ENCODE data around the gene FKBP1A. TPM values are rescaled to one million over a fixed set of nuclear protein-coding genes. Genes with fewer than 3 reads are reported as not detected.

FKBP1A gene
- polyA plus RNA-seq, 1 of the 3 experiments (the other 2 are of a cell fraction): 362 TPM

DNA sequence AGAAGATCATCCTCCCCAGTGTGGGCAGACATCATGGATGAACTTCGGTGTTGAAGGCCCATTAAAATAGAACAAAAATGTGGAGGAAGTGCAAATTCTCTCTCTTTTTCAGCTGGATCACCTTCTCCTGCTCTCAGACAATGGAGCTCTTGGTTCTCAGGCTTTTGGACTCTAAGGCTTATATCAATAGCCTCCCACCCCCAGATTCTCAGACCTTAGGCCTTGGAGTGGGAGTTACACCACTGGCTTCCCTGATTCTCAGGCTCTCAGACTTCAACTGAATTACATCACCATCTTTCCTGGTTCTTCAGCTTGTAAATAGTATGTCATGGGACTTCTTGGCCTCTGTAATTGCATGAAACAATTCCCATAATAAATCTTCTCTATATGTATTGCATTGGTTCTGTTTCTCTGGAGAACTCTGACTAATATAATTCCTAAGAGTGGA, 37.2 kb upstream of the FKBP1A start:
- no peaks in the 10 kb centered on the region for H3K36me3 ChIP-seq (replicated peaks in 1 of 2; ENCODE audit: control insufficient read depth in 1 of 2, insufficient read depth in 2 of 2, low read length in 1 of 2)
- no peaks in the 10 kb centered on the region for H4K20me1 ChIP-seq (ENCODE audit: insufficient read depth)
- TF ChIP-seq FOXJ3 (CRISPR knock-in tag; IDR thresholded peaks at IDR 0.05): no peak
- TF ChIP-seq EZH2phosphoT487 (IDR thresholded peaks at IDR 0.05; ENCODE audit: borderline replicate concordance, low read depth): no peak
- no peak for TF ChIP-seq YY1 (IDR thresholded peaks at IDR 0.05; ENCODE audit: low read depth)
- no peak for TF ChIP-seq IRF3 (IDR thresholded peaks at IDR 0.05; ENCODE audit: low read depth, low read length)
- TF ChIP-seq RCOR1 (IDR thresholded peaks at IDR 0.05; ENCODE audit: low read length): no peak
- no peak for TF ChIP-seq PBX3 (IDR thresholded peaks at IDR 0.05)
- TF ChIP-seq, protein P1, sequence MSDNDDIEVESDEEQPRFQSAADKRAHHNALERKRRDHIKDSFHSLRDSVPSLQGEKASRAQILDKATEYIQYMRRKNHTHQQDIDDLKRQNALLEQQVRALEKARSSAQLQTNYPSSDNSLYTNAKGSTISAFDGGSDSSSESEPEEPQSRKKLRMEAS (IDR thresholded peaks at IDR 0.05; ENCODE audit: low read depth): no peak
- TF ChIP-seq CHD2 (IDR thresholded peaks at IDR 0.05; ENCODE audit: low read length, partially characterized antibody): no peak
- peaks cover 4 to 19% of the 10 kb centered on the region in 2 experiments; a peak in 3 of 4 replicates for H3K4me1 ChIP-seq (ENCODE audit: control insufficient read depth in 1 of 2, insufficient read depth in 2 of 2, low read depth in 1 of 2, low read length in 1 of 2)
- no peaks in the 10 kb centered on the region for H3F3A ChIP-seq (replicated peaks; ENCODE audit: insufficient read depth)
- H3K9ac ChIP-seq: no peak overlapping the region
- no peak for DNase-seq
- H3K4me3 ChIP-seq (ENCODE audit: low read depth in 2 of 2, low read length in 1 of 2): no peak overlapping the region
- no peak overlapping the region for H3K4me2 ChIP-seq
- ChIA-PET POLR2A (no interaction called here), CTCF (interaction anchor here (1.2 kb wide), 1 partner anchor 37 kb away, joined by 5 read pairs; no protein-coding TSS in a partner anchor)
- H2AFZ ChIP-seq (ENCODE audit: low read depth): no peak overlapping the region
- H3K79me2 ChIP-seq (ENCODE audit: insufficient read depth): no peaks in the 10 kb centered on the region
- 75% methylated on average over 1 of the region's 1 CpG for whole genome bisulfite sequencing (ENCODE audit: low lambda C conversion rate)
- H3K27ac ChIP-seq (ENCODE audit: low read depth in 2 of 2, low read length in 1 of 2): peak overlapping the region in 1 of 2 experiments; percentile 29; a peak in 1 of 4 replicates
- no peaks in the 10 kb centered on the region for H3K27me3 ChIP-seq (ENCODE audit: insufficient read depth)
- no peaks in the 10 kb centered on the region for H3K9me2 ChIP-seq
- H3K9me3 ChIP-seq: no peaks in the 10 kb centered on the region

- Histone ChIP-seq H3K36me3 (replicated peaks in 1 of 2; ENCODE audit: control insufficient read depth in 1 of 2, insufficient read depth in 2 of 2, low read length in 1 of 2) (no peaks in the 10 kb centered on the region), H3F3A (replicated peaks; ENCODE audit: insufficient read depth) (no peaks in the 10 kb centered on the region), H3K79me2 (ENCODE audit: insufficient read depth) (no peaks in the 10 kb centered on the region), H3K9me2 (no peaks in the 10 kb centered on the region), H3K27ac (ENCODE audit: low read depth in 2 of 2, low read length in 1 of 2) (no peak overlapping the region), H3K27me3 (ENCODE audit: insufficient read depth) (no peaks in the 10 kb centered on the region), H4K20me1 (ENCODE audit: insufficient read depth) (no peaks in the 10 kb centered on the region), H2AFZ (ENCODE audit: low read depth) (no peak overlapping the region), H3K4me1 (ENCODE audit: control insufficient read depth in 1 of 2, insufficient read depth in 2 of 2, low read depth in 1 of 2, low read length in 1 of 2) (peaks cover 4 to 19% of the 10 kb centered on the region in 2 experiments; a peak in 3 of 4 replicates), H3K4me3 (ENCODE audit: low read depth in 2 of 2, low read length in 1 of 2) (no peak overlapping the region), H3K9me3 (no peaks in the 10 kb centered on the region), H3K4me2 (no peak overlapping the region), H3K9ac (no peak overlapping the region)
- no peak for TF ChIP-seq SIN3A (IDR thresholded peaks at IDR 0.05; ENCODE audit: borderline replicate concordance, low read depth, low read length)
- TF ChIP-seq EP300 (IDR thresholded peaks at IDR 0.05; ENCODE audit: borderline replicate concordance in 1 of 2, low read depth in 1 of 2, low read length in 1 of 2): no peak
- no peak for TF ChIP-seq ELF1 (IDR thresholded peaks at IDR 0.05)
- TF ChIP-seq, protein P2, sequence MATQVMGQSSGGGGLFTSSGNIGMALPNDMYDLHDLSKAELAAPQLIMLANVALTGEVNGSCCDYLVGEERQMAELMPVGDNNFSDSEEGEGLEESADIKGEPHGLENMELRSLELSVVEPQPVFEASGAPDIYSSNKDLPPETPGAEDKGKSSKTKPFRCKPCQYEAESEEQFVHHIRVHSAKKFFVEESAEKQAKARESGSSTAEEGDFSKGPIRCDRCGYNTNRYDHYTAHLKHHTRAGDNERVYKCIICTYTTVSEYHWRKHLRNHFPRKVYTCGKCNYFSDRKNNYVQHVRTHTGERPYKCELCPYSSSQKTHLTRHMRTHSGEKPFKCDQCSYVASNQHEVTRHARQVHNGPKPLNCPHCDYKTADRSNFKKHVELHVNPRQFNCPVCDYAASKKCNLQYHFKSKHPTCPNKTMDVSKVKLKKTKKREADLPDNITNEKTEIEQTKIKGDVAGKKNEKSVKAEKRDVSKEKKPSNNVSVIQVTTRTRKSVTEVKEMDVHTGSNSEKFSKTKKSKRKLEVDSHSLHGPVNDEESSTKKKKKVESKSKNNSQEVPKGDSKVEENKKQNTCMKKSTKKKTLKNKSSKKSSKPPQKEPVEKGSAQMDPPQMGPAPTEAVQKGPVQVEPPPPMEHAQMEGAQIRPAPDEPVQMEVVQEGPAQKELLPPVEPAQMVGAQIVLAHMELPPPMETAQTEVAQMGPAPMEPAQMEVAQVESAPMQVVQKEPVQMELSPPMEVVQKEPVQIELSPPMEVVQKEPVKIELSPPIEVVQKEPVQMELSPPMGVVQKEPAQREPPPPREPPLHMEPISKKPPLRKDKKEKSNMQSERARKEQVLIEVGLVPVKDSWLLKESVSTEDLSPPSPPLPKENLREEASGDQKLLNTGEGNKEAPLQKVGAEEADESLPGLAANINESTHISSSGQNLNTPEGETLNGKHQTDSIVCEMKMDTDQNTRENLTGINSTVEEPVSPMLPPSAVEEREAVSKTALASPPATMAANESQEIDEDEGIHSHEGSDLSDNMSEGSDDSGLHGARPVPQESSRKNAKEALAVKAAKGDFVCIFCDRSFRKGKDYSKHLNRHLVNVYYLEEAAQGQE (IDR thresholded peaks at IDR 0.05; ENCODE audit: low read depth, low read length): no peak
- no peak for TF ChIP-seq USF1 (IDR thresholded peaks at IDR 0.05; ENCODE audit: borderline replicate concordance, low read depth)
- no peak for TF ChIP-seq ZBTB33 (IDR thresholded peaks at IDR 0.05; ENCODE audit: borderline replicate concordance, low read depth)
- no peak for TF ChIP-seq YY1 (IDR thresholded peaks at IDR 0.05; ENCODE audit: low read depth)
- no peak for TF ChIP-seq NFIC (IDR thresholded peaks at IDR 0.05; ENCODE audit: borderline replicate concordance)
- 77% methylated on average over 4 of the region's 4 CpGs for WGBS (ENCODE audit: low lambda C conversion rate)
- DNase-seq: no peak
- ChIA-PET POLR2A (no interaction called here), CTCF (interaction anchor here (1.2 to 3.5 kb wide), 2 partner anchors 8 to 38 kb away, joined by 5 to 30 read pairs; no protein-coding TSS in a partner anchor)
Observed at GRCh38 chr20:1429143-1429728, 36.4 kb upstream of the FKBP1A start.

Data from SK-N-SH (cell line).